Ascending aorta (tissue), 2 donors: ENCODE data around the gene AOC3. TPM values are rescaled to one million over a fixed set of nuclear protein-coding genes. Genes with fewer than 3 reads are reported as not detected.
"Not testable (repeated sequence)": the region's sequence is repeated elsewhere in the genome, so short reads cannot be mapped to it uniquely, and the experiment has no call there.

Source experiments
- DNase-seq, 2 donors: peaks; one replicate each; pipeline ENCODE4 v3.0.0-alpha.2; 2019; ENCODE audit warnings: low spot score in 2 of 2
- H3K27ac ChIP-seq, 2 donors: fragments of 200-600 bp; sonication (generic); one replicate each; pipeline ENCODE4 v1.5.1; 2016 to 2017; ENCODE audit warnings: mild to moderate bottlenecking in 1 of 2
- H3K27me3 ChIP-seq: fragments of 200-600 bp; sonication (generic); one replicate; pipeline ENCODE4 v1.5.1; 2017
- H3K36me3 ChIP-seq, 2 donors: fragments of 200-600 bp; sonication (generic); one replicate each; pipeline ENCODE4 v1.5.1; 2016
- H3K4me1 ChIP-seq, 2 donors: fragments of 200-600 bp; sonication (generic); one replicate each; pipeline ENCODE4 v1.5.1; 2016 to 2017; ENCODE audit warnings: mild to moderate bottlenecking in 1 of 2
- H3K4me3 ChIP-seq, 2 donors: fragments of 200-600 bp; sonication (generic); one replicate each; pipeline ENCODE4 v1.5.1; 2016 to 2017; ENCODE audit warnings: mild to moderate bottlenecking in 1 of 2
- H3K9me3 ChIP-seq, 2 donors: fragments of 200-600 bp; sonication (generic); one replicate each; pipeline ENCODE4 v1.5.1; 2016
- intact Hi-C: fragments of 100-400 bp; cut with DNase I; formaldehyde crosslinking; loops from one replicate; pipeline ENCODE4 v1.15.1; 2023
- total RNA-seq: library from RNA; depleted of rRNA; stranded (reverse); fragments of >200 nt; gene quantifications from one replicate; pipeline ENCODE4 v1.1.0, GENCODE V29; 2016
- TF ChIP-seq, protein P1 (sequence below), 3 experiments: fragments of 200-600 bp in 2 of 3; fragments of 450-650 bp in 1 of 3; sonication (generic) in 2 of 3; IDR thresholded peaks; one replicate each; pipeline ENCODE4 v1.5.1; 2016 to 2019; ENCODE audit warnings: antibody characterized with exemption in 3 of 3, mild to moderate bottlenecking in 1 of 3, moderate library complexity in 1 of 3

The AOC3 gene
- total RNA-seq, 1 donor from 2014 or later: 128 TPM

DNA sequence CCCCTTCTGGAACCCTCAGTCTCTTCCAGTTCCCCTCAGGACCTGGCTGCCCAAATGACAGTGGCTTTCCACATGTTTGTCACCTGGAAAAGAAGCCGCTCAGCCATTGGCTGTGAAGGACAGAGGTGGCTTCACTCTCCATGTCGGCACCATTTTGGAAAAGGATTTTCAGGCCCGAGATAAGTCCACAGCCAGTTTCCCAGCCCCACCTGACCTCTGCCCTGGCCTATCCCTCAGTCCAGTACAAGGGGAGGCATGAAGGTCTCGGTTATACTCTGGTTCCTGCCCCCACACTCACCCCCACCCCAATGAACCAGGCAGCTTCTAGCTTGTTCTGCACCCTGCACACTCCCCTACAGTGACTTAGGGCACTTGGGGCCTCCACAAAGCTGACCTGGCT lies 15.2 kb downstream of the AOC3 start:
- Histone ChIP-seq H3K36me3 (peaks cover 21 to 26% of the 10 kb centered on the region in 2 donors), H3K9me3 (no peaks in the 10 kb centered on the region), H3K4me1 (no peaks in the 10 kb centered on the region), H3K4me3 (no peak overlapping the region), H3K27ac (no peak overlapping the region), H3K27me3 (no peaks in the 10 kb centered on the region)
- TF ChIP-seq, protein P1, sequence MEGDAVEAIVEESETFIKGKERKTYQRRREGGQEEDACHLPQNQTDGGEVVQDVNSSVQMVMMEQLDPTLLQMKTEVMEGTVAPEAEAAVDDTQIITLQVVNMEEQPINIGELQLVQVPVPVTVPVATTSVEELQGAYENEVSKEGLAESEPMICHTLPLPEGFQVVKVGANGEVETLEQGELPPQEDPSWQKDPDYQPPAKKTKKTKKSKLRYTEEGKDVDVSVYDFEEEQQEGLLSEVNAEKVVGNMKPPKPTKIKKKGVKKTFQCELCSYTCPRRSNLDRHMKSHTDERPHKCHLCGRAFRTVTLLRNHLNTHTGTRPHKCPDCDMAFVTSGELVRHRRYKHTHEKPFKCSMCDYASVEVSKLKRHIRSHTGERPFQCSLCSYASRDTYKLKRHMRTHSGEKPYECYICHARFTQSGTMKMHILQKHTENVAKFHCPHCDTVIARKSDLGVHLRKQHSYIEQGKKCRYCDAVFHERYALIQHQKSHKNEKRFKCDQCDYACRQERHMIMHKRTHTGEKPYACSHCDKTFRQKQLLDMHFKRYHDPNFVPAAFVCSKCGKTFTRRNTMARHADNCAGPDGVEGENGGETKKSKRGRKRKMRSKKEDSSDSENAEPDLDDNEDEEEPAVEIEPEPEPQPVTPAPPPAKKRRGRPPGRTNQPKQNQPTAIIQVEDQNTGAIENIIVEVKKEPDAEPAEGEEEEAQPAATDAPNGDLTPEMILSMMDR (IDR thresholded peaks at IDR 0.05): no peak
- DNase-seq: no peak
- intact Hi-C loops: no loop called here

DNA sequence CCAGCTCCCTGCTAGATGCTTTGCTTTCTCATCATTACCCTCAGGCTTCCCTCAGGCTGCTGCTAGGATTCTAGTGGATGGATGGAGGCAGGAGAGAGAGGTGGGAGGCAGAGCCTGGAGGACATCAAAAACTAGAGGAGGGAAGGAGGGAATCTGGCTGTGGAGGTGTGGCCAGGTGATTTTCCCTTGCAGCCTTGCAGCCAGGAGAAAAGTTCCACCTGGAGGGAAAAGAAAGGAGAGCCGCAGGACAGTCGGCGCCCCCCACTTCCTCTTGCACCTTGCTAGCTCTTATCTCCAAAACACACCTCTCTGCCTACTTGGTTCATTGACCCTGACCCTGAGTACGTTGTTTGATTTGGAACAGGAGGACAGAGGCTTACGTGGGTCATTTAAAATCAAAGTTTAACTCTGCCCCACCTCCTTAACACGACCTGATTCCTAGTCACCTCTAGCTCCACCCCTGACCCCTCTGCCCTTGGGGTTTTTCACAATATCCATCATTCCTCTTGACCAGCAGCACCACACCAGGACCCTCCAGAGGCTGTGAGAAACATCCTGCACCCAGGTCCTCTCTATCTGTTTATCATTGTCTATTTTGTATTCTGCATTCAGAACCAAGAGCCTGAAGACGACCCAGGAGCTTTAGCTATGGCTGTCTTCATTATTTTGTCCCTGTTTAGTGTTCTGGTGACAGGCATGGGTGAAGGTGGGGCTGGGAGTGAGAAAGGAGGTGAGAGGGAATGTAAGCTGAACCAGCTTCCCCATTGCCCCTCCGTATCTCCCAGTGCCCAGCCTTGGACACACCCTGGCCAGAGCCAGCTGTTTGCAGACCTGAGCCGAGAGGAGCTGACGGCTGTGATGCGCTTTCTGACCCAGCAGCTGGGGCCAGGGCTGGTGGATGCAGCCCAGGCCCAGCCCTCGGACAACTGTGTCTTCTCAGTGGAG lies 15.9 kb downstream of the AOC3 start:
- DNase-seq: no peak
- no peaks in the 10 kb centered on the region for H3K27me3 ChIP-seq
- no peaks in the 10 kb centered on the region for H3K4me1 ChIP-seq
- no peak overlapping the region for H3K4me3 ChIP-seq
- intact Hi-C loops: no loop called here
- TF ChIP-seq, protein P1 (IDR thresholded peaks at IDR 0.05): no peak
- no peaks in the 10 kb centered on the region for H3K9me3 ChIP-seq
- H3K36me3 ChIP-seq: peaks cover 23 to 29% of the 10 kb centered on the region in 2 donors
- no peak overlapping the region for H3K27ac ChIP-seq

DNA sequence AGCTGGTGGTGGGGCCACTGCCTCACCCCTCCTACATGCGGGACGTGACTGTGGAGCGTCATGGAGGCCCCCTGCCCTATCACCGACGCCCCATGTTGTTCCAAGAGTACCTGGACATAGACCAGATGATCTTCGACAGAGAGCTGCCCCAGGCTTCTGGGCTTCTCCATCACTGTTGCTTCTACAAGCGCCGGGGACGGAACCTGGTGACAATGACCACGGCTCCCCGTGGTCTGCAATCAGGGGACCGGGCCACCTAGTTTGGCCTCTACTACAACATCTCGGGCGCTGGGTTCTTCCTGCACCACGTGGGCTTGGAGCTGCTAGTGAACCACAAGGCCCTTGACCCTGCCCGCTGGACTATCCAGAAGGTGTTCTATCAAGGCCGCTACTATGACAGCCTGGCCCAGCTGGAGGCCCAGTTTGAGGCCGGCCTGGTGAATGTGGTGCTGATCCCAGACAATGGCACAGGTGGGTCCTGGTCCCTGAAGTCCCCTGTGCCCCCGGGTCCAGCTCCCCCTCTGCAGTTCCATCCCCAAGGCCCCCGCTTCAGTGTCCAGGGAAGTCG lies 16.8 kb downstream of the AOC3 start:
- H3K27ac ChIP-seq, H3K27me3 ChIP-seq, H3K4me1 ChIP-seq, H3K9me3 ChIP-seq, H3K4me3 ChIP-seq, DNase-seq, intact Hi-C loops: not testable (repeated sequence)
- peaks cover 30 to 36% of the 10 kb centered on the region in 2 donors for H3K36me3 ChIP-seq

DNA sequence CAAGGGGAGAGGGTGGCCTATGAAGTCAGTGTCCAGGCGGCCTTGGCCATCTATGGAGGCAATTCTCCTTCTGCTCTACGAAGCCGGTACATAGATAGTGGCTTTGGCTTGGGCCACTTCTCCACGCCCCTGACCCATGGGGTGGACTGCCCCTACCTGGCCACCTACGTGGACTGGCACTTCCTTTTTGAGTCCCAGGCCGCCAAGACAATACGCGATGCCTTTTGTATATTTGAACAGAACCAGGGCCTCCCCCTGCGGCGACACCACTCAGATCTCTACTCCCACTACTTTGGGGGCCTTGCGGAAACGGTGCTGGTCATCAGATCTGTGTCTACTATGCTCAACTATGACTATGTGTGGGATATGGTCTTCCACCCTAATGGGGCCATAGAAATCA lies 17.3 kb downstream of the AOC3 start:
- TF ChIP-seq, protein P1 (IDR thresholded peaks at IDR 0.05): no peak
- Histone ChIP-seq H3K4me3 (no peak overlapping the region), H3K9me3 (no peaks in the 10 kb centered on the region), H3K27ac (no peak overlapping the region), H3K27me3 (no peaks in the 10 kb centered on the region), H3K4me1 (no peaks in the 10 kb centered on the region), H3K36me3 (peaks cover 30 to 36% of the 10 kb centered on the region in 2 donors)
- DNase-seq: no peak
- intact Hi-C loops: no loop called here

DNA sequence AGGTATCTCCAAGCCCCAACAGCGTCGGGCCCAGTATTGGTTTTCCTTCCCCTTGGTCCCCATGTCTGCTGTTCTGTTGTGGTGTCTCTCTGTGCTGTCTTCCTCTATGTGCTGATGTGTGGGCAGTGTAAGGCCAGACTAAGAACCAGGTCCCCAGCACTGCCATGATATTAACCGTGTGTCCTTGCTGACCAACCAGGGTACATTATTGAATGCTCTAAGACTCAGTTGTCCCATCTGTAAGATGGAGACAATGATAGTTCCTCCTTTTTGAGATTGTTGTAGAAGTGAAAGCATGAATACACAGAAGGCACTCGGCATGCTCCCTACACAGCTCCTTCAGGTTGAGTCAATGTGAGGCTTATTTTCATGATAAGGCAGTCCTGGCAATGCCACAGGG lies 20.6 kb downstream of the AOC3 start:
- H3K4me1 ChIP-seq: no peaks in the 10 kb centered on the region
- TF ChIP-seq, protein P1 (IDR thresholded peaks at IDR 0.05): no peak

More for the DNA sequence above, 20.6 kb downstream of the AOC3 start:
- no peak overlapping the region for H3K4me3 ChIP-seq
- H3K27me3 ChIP-seq: no peaks in the 10 kb centered on the region
- intact Hi-C loops: no loop called here
- no peak for DNase-seq
- H3K9me3 ChIP-seq: no peaks in the 10 kb centered on the region
- H3K27ac ChIP-seq: no peak overlapping the region
- H3K36me3 ChIP-seq: peaks cover 27 to 36% of the 10 kb centered on the region in 2 donors
